Stimulated activated CD8-positive, alpha-beta memory T cell treated with anti-CD3 and anti-CD28 coated beads, Interleukin-7, amount 100 ng/mL, for 48 hours (primary cell): ENCODE measurements around the gene RASGRF2.
"Not testable (repeated sequence)": the region's sequence is repeated elsewhere in the genome, so short reads cannot be mapped to it uniquely, and the experiment has no call there.

Source experiments
- DNase-seq, 2 donors: peaks; one replicate each; pipeline ENCODE4 v3.0.0-alpha.2; 2020; ENCODE audit warnings: low read depth in 1 of 2; ENCODE audit errors: extremely low read depth in 1 of 2

RASGRF2 gene

GRCh38 chr5:81254886-81255559 lies 294.9 kb downstream of the RASGRF2 start:
- DNase-seq, result no peak

GRCh38 chr5:81256766-81257165 lies 296.6 kb downstream of the RASGRF2 start:
- no peak for DNase-seq

GRCh38 chr5:81262796-81263195 lies 302.6 kb downstream of the RASGRF2 start:
- DNase-seq, result not testable (repeated sequence)

DNA sequence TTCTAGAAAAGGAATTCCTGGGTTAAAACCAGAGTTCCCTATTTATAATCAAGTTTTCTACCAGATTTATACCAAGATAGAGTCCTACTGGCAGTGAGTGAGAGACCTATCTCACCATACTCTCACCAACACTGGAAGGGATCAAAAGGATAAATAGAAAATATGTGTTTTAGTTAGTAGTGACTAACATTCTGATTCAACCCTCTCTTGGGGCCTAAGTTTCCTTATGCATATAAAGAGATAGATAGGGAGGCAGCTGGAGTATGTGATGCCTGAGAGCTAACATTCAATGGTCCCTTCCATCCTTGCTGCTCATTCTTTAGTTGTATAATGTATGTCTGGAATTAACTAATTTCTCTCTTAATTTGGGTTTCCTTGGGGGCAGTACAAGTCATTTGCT lies 304.9 kb downstream of the RASGRF2 start:
- no peak for DNase-seq

DNA sequence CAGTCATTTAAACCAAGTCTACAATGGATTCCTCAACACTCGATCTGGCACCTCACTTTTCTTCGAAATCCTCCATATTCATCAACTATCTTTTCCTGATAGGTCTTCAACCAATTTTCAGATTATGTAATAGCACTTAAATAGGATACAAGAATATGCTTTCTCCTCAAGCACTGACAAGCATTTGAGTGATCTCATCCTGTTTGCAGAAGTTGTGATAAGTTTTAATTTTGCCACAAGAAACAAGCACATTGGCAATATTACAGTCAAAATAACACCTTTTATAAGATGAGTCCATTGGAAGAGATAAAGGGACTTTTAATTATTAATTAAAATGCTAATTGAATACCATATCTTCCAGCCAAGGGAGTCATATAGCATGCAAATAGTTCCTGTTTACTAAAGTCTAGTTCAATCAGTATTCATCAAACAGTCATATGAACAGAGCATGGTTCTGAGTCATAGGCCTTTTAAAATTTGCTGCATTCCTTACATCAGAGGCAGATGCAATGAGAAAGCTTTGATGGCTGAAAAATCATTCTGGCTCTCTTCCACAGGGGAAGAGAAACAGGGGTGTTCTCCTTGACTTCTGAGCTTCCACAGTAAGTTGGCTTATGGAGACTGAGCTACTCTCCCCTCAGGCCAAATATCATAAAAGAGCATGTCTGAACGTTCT lies 308.5 kb downstream of the RASGRF2 start:
- DNase-seq, result no peak

DNA sequence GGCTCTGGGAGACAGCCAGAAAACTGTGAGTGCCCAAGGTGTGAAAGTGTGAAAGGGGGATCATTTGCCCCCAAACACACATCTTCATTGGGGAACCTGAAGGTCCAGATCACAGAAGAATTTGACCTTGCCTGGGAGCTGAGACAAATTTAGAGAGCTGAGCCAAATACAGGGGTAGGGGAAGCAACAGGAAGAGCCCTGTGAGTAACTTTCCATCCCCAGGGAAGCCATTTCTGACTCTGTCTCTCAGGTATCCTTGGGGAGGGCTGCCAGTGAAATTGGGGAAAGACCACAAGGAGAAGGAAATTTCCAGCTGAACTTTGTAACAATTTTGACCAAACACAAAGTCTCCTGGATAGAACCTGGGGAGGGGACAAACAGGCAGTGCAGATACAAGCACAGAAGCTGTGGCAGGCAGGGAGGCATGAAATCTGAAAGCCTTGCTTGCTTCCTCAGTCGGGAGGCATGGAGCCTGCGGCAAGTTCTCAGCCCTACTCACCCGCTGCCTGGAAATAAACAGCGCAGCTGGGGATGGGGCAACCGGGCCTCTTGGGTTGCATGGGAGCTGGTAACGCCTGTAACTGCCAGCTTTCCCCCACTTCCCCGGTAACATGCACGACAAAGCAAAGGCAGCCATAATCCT lies 309.7 kb downstream of the RASGRF2 start:
- no peak for DNase-seq

DNA sequence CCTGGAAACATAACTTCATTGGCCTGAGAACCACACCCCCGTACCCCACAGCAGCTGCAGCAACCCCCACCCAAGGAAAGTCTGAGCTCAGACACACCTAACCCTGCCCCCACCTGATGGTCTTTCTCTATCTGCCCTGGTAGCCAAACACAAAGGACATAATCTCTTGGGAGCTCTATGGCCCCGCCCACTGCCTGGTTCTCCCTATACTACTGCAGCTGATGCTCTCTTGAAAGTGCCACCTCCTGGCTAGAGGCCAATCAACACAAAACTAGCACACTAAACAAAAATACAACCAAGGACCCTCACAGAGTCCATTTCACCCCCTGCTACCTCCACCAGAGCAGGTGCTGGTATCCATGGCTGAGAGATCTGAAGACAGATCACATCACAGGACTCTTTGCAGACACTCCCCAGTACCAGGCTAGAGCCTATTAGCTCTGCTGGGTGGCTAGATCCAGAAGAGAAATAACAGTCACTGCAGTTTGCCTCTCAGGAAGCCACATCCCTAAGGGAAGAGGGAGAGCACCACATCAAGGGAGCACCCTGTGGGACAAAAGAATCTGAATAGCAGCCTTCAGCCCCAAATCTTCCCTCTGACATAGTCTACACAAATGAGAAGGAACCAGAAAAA lies 310.3 kb downstream of the RASGRF2 start:
- DNase-seq, result not testable (repeated sequence)
